Neural progenitor cell (in vitro differentiated cells): ENCODE results near the gene CCDC149. TPM values are rescaled to one million over a fixed set of nuclear protein-coding genes. Genes with fewer than 3 reads are reported as not detected.

Source experiments
- DNase-seq: peaks from one replicate; pipeline ENCODE4 v3.0.0-alpha.2; 2016; ENCODE audit warnings: low spot score
- H2AFZ ChIP-seq: fragments of 200-600 bp; sonication (generic); replicated peaks from 2 replicates; pipeline ENCODE4 v1.6.1; 2016; ENCODE audit warnings: antibody characterized with exemption
- H3F3A ChIP-seq: fragments of 200-600 bp; sonication (generic); 2 replicates; pipeline ENCODE4 v1.6.1; 2016; ENCODE audit warnings: antibody characterized with exemption, low read depth
- H3K27ac ChIP-seq: fragments of 200-600 bp; sonication (generic); 2 replicates; pipeline ENCODE4 v1.5.1; 2016; ENCODE audit warnings: mild to moderate bottlenecking
- H3K27me3 ChIP-seq: fragments of 200-600 bp; sonication (generic); 2 replicates; pipeline ENCODE4 v1.6.1; 2016; ENCODE audit warnings: mild to moderate bottlenecking, moderate library complexity
- H3K36me3 ChIP-seq: fragments of 200-600 bp; sonication (generic); 2 replicates; pipeline ENCODE4 v1.5.1; 2016
- H3K4me1 ChIP-seq: fragments of 200-600 bp; sonication (generic); 2 replicates; pipeline ENCODE4 v1.6.1; 2016; ENCODE audit warnings: mixed run types
- H3K4me2 ChIP-seq: fragments of 200-600 bp; sonication (generic); 2 replicates; pipeline ENCODE4 v1.6.1; 2016
- H3K4me3 ChIP-seq: fragments of 200-600 bp; sonication (generic); 2 replicates; pipeline ENCODE4 v1.5.1; 2016
- H3K79me2 ChIP-seq: fragments of 200-600 bp; sonication (generic); 2 replicates; pipeline ENCODE4 v1.6.1; 2016; ENCODE audit warnings: low read depth
- H3K9ac ChIP-seq: fragments of 200-600 bp; sonication (generic); 2 replicates; pipeline ENCODE4 v1.6.1; 2016
- H3K9me3 ChIP-seq: fragments of 200-600 bp; sonication (generic); 2 replicates; pipeline ENCODE4 v1.5.1; 2016; ENCODE audit warnings: low read depth
- H4K20me1 ChIP-seq: fragments of 200-600 bp; sonication (generic); 2 replicates; pipeline ENCODE4 v1.6.1; 2016; ENCODE audit warnings: low read depth
- H3K27ac Mint-ChIP-seq: 3 replicates; pipeline ENCODE4 v1.8.0; 2021; ENCODE audit warnings: mixed read lengths
- H3K27me3 Mint-ChIP-seq: 2 replicates; pipeline ENCODE4 v1.8.0; 2022; ENCODE audit warnings: low read depth, mild to moderate bottlenecking, inconsistent platforms, moderate library complexity, mixed read lengths; ENCODE audit not compliant: insufficient read depth
- H3K36me3 Mint-ChIP-seq: 3 replicates; pipeline ENCODE4 v1.8.0; 2021; ENCODE audit warnings: mixed read lengths
- H3K4me1 Mint-ChIP-seq: 3 replicates; pipeline ENCODE4 v1.8.0; 2021; ENCODE audit warnings: mixed read lengths
- H3K4me3 Mint-ChIP-seq: 3 replicates; pipeline ENCODE4 v1.8.0; 2021; ENCODE audit warnings: mild to moderate bottlenecking, moderate library complexity, mixed read lengths
- H3K9me3 Mint-ChIP-seq: 3 replicates; pipeline ENCODE4 v1.8.0; 2020; ENCODE audit warnings: mixed read lengths
- EZH2 ChIP-seq: fragments of 200-600 bp; sonication (generic); IDR thresholded peaks from 2 replicates; pipeline ENCODE4 v1.6.1; 2017; ENCODE audit warnings: antibody characterized with exemption, mild to moderate bottlenecking, moderate library complexity
- EZH2phosphoT487 ChIP-seq: fragments of 200-600 bp; sonication (generic); IDR thresholded peaks from 2 replicates; pipeline ENCODE4 v1.6.1; 2017; ENCODE audit warnings: antibody characterized with exemption
- total RNA-seq: library from RNA; depleted of rRNA; stranded (reverse); fragments of >200 nt; gene quantifications from 2 replicates; pipeline ENCODE4 v1.2.3, GENCODE V29; 2015; ENCODE audit warnings: low replicate concordance
- TF ChIP-seq, protein P1 (sequence below): fragments of 200-600 bp; sonication (generic); IDR thresholded peaks from 2 replicates; pipeline ENCODE4 v1.5.1; 2017; ENCODE audit warnings: antibody characterized with exemption, mild to moderate bottlenecking

CCDC149 gene
- total RNA-seq, 1 donor from 2014 or later = 3.4 TPM

DNA sequence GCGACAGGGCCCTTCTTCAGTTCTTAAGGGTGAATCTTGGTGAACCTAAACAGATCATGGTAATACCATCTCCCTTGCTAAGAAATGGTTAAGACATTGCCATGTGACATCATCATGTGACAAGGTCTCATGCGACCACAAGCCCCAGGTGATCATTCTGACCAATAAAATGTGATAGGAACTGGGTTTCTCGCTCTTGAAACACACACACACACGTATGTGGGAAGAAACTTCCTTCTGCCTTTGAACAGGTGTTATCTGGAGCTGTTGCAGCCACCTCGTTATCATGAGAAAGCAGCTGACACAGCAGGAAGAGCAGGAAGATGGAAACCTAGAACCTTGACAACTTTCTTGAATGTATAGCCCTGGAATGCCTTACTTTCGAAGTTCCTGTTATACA is 107.3 kb downstream of the CCDC149 start:
- Mint-ChIP-seq H3K4me1 (peaks cover 16% of the 10 kb centered on the region), H3K36me3 (peaks cover 7% of the 10 kb centered on the region), H3K9me3 (peaks cover 3% of the 10 kb centered on the region), H3K27me3 (peaks cover 4% of the 10 kb centered on the region), H3K4me3 (no peak overlapping the region), H3K27ac (no peak overlapping the region)
- Histone ChIP-seq H3K27me3 (peaks cover 21% of the 10 kb centered on the region), H3K27ac (no peak overlapping the region), H3K36me3 (no peaks in the 10 kb centered on the region), H3K4me1 (peaks cover 4% of the 10 kb centered on the region), H3K9ac (no peak overlapping the region), H4K20me1 (no peaks in the 10 kb centered on the region), H2AFZ (no peak overlapping the region), H3K4me3 (no peak overlapping the region), H3F3A (no peaks in the 10 kb centered on the region), H3K9me3 (no peaks in the 10 kb centered on the region), H3K4me2 (no peak overlapping the region), H3K79me2 (no peaks in the 10 kb centered on the region)
- no peak for DNase-seq
- TF ChIP-seq EZH2phosphoT487 = no peak
- TF ChIP-seq EZH2 = no peak
- TF ChIP-seq, protein P1, sequence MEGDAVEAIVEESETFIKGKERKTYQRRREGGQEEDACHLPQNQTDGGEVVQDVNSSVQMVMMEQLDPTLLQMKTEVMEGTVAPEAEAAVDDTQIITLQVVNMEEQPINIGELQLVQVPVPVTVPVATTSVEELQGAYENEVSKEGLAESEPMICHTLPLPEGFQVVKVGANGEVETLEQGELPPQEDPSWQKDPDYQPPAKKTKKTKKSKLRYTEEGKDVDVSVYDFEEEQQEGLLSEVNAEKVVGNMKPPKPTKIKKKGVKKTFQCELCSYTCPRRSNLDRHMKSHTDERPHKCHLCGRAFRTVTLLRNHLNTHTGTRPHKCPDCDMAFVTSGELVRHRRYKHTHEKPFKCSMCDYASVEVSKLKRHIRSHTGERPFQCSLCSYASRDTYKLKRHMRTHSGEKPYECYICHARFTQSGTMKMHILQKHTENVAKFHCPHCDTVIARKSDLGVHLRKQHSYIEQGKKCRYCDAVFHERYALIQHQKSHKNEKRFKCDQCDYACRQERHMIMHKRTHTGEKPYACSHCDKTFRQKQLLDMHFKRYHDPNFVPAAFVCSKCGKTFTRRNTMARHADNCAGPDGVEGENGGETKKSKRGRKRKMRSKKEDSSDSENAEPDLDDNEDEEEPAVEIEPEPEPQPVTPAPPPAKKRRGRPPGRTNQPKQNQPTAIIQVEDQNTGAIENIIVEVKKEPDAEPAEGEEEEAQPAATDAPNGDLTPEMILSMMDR = no peak

DNA sequence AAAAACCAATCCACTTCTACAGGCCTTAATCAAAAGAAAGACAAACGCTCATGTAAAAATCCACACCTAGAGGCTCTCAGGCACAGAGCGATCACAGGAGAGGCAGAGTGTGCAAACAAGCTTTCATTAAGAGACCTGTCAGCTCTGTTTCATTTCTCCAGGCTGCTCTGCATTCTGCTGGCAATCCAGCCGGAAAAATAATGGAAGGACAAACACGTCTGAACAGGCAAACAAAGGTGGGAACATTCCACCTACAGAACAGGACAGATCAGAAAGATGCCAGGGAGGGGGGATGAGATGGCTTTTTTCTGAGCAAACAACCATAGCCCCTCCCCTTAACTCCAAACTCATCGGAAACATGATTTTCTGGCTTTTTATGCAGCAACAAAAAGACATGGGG is 107.8 kb downstream of the CCDC149 start:
- DNase-seq = no peak
- peaks cover 26% of the 10 kb centered on the region for H3K27me3 ChIP-seq
- H3K9ac ChIP-seq = no peak overlapping the region
- H3K36me3 ChIP-seq = no peaks in the 10 kb centered on the region
- peaks cover 7% of the 10 kb centered on the region for H3K36me3 Mint-ChIP-seq
- H3K4me3 ChIP-seq = no peak overlapping the region
- no peaks in the 10 kb centered on the region for H3F3A ChIP-seq
- no peak for TF ChIP-seq EZH2
- TF ChIP-seq, protein P1 = no peak
- no peak for TF ChIP-seq EZH2phosphoT487
- H3K79me2 ChIP-seq = no peaks in the 10 kb centered on the region
- peaks cover 16% of the 10 kb centered on the region for H3K4me1 Mint-ChIP-seq
- H3K4me3 Mint-ChIP-seq = no peak overlapping the region
- no peak overlapping the region for H3K27ac Mint-ChIP-seq
- peaks cover 3% of the 10 kb centered on the region for H3K9me3 Mint-ChIP-seq
- peaks cover 4% of the 10 kb centered on the region for H3K4me1 ChIP-seq
- H3K9me3 ChIP-seq = no peaks in the 10 kb centered on the region
- H4K20me1 ChIP-seq = no peaks in the 10 kb centered on the region
- no peak overlapping the region for H3K27ac ChIP-seq
- no peak overlapping the region for H2AFZ ChIP-seq
- no peak overlapping the region for H3K4me2 ChIP-seq
- H3K27me3 Mint-ChIP-seq = peaks cover 4% of the 10 kb centered on the region

DNA sequence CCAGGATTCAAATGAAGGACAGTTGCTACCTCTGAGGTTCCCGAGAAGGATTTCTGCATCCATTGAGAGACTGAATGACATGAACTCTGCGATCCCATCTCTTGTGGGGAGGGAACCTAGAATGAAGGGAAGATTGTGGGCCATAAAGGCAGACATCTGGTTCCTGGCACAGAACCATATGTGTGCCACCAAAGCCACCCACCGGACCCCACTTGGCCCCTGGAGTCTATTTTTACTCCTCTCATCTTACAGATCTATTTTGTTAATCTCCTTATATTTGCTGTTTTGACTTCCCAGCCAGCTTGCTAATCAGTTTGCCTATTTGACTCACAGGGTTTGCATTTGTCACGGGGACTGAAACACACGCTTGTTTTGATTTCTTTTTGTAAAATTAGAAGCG is 110.2 kb downstream of the CCDC149 start:
- Mint-ChIP-seq H3K9me3 (peaks cover 7% of the 10 kb centered on the region), H3K27ac (no peak overlapping the region), H3K27me3 (peaks cover 11% of the 10 kb centered on the region), H3K4me1 (peaks cover 16% of the 10 kb centered on the region), H3K36me3 (peaks cover 2% of the 10 kb centered on the region), H3K4me3 (no peak overlapping the region)
- no peak overlapping the region for H3K27ac ChIP-seq
- no peaks in the 10 kb centered on the region for H3K36me3 ChIP-seq
- H3K9ac ChIP-seq = no peak overlapping the region
- no peak for TF ChIP-seq EZH2
- no peak for TF ChIP-seq EZH2phosphoT487
- TF ChIP-seq, protein P1 = no peak
- no peaks in the 10 kb centered on the region for H4K20me1 ChIP-seq
- H3K79me2 ChIP-seq = no peaks in the 10 kb centered on the region
- DNase-seq = no peak
- peaks cover 4% of the 10 kb centered on the region for H3K4me1 ChIP-seq
- H3F3A ChIP-seq = no peaks in the 10 kb centered on the region
- H2AFZ ChIP-seq = no peak overlapping the region
- no peaks in the 10 kb centered on the region for H3K9me3 ChIP-seq
- H3K27me3 ChIP-seq = peaks cover 50% of the 10 kb centered on the region
- no peak overlapping the region for H3K4me3 ChIP-seq
- H3K4me2 ChIP-seq = no peak overlapping the region
